Stimulated activated CD8-positive, alpha-beta memory T cell treated with anti-CD3 and anti-CD28 coated beads, Interleukin-15, amount 100 ng/mL, for 24 hours (primary cell): ENCODE data around the gene ZZZ3.
"Not testable (repeated sequence)": the region's sequence is repeated elsewhere in the genome, so short reads cannot be mapped to it uniquely, and the experiment has no call there.

ENCODE experiments used
- DNase-seq: peaks from one replicate; pipeline ENCODE4 v3.0.0-alpha.2; 2020; ENCODE audit warnings: low read depth

ZZZ3 gene

GRCh38 chr1:77670330-77670729 lies 12.1 kb downstream of the ZZZ3 start:
- DNase-seq, result no peak

- DNase-seq, result no peak
These were observed 13.5 kb downstream of the ZZZ3 start for GRCh38 chr1:77668924-77669449.

- no peak for DNase-seq
These were observed 17.4 kb downstream of the ZZZ3 start for GRCh38 chr1:77664939-77665516.

DNA sequence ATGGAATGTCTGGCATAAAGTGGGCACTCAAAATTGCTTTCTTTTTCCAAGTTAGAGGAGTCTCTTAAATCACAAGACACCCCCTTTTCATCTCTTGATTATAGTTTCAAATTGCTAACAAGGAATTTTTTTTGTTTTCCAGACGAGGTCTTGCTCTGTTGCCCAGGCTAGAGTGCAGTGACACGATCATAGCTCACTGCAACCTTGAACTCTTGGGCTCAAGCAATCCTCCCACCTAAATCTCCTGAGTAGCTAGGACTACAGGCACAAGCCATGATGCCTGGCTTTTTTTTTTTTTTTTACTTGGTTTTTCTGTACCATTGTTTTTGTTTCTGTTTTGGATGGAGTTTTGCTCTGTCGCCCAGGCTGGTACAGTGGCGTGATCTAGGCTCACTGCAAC lies 20.8 kb downstream of the ZZZ3 start:
- DNase-seq, result no peak

GRCh38 chr1:77659879-77660593 lies 22.4 kb downstream of the ZZZ3 start:
- no peak for DNase-seq

- DNase-seq, result no peak
These were observed 24.2 kb downstream of the ZZZ3 start for GRCh38 chr1:77658271-77658670.

DNA sequence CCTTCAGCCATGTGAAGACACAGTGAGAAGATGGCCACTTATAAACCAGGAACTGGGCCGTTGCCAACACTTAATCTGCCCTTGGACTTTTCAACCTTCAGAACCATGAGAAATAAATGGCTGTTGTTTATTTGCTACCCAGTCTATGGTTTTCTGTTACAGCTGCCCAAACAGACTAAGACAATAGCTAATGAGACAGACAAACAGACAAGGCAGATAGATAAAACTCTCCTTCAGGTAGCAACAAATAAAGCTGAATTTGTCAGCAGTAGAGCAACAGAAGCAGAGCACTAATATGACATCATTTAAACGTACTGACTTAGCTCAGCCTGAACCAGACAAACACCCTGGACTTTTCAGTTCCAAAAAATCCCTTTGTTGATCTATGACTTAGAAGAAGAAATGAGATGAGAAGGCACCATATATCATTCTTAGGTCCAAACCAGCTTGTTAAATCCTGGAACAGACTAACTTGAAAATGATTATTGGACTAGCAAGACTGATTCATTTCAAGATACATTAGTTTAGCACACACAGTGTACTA lies 27.0 kb downstream of the ZZZ3 start:
- no peak for DNase-seq

DNA sequence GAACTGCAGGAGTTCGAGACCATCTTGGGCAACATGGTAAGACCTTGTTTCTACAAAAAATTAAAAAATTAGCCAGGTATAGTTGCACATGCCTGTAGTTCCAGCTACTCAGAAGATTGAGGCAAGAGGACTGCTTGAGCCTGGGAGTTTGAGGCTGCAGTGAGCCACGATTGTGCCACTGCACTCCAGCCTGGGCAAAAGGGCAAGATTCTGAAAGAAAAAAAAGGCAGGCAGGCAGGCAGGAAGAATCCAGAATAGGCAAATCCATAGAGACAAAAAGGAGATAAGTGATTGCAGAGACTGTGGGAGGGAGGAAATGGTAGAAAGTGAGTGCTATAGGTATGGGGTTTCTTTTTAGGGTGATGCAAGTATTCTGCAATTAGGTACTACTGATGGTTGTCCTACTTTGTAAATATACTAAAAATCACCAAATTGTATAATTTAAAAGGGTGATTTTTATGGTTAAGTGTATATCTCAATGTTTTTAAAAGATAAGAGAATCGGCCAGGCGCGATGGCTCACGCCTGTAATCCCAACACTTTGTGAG lies 29.4 kb downstream of the ZZZ3 start:
- no peak for DNase-seq

GRCh38 chr1:77652268-77652667 lies 30.2 kb downstream of the ZZZ3 start:
- DNase-seq, result no peak

GRCh38 chr1:77649127-77649526 lies 33.3 kb downstream of the ZZZ3 start:
- DNase-seq, result no peak

- not testable (repeated sequence) for DNase-seq
These were observed 36.2 kb downstream of the ZZZ3 start for GRCh38 chr1:77646224-77646623.

DNA sequence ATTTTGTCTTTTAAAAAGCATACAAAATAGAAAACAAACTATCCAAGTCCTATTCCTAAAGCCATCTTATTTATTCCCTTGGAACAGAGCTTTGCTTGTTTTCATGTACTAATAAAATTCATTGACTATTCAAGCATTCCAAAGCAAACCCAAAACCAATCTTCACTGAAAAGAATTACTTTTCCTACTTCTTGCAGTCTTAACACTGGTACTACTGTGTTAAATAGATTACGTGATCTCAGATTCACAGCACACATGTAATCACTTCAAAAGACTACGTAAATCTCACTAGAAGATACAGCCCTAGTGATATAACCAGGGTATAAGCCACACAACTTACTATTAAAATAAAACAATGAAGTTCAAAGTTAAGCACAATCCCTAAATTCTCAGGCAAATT lies 39.0 kb downstream of the ZZZ3 start:
- no peak for DNase-seq

GRCh38 chr1:77642941-77643340 lies 39.5 kb downstream of the ZZZ3 start:
- no peak for DNase-seq

DNA sequence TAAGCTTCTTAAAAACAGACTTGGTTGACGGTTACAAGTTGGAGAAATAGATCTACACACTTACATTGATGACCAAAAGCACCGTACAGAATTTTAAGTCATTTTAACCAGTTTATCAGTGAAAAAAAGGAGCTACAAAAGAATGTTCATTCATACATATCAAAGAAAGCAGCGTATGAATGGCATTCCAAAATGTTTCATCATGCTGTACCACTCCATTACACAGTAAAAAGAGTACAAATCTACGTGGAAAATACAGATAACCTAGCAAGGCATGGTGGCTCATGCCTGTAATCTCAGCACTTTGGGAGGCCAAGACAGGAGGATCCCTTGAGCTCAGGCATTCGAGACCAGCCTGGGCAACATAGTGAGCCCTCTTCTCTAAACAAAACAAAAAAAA lies 40.3 kb downstream of the ZZZ3 start:
- DNase-seq, result no peak

GRCh38 chr1:77639557-77640069 lies 42.8 kb downstream of the ZZZ3 start:
- no peak for DNase-seq

DNA sequence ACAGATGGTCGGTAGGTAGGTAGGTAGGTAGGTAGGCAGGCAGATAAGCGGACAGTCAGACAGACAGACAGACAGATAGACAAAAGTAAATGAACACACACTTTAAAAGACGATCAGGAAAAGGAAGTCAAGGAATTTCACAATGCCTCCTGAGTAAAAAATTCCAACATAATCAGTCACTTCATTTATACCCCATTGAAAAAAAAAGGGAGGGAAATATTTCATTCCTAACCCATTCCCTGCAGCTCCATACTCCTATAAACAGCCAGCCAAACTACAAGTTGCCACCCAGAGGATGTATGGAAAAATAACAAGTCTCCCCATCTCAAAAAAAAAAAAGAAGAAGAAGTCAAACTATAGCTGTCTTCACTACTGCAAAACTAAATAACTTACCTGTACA lies 43.4 kb downstream of the ZZZ3 start:
- no peak for DNase-seq

DNA sequence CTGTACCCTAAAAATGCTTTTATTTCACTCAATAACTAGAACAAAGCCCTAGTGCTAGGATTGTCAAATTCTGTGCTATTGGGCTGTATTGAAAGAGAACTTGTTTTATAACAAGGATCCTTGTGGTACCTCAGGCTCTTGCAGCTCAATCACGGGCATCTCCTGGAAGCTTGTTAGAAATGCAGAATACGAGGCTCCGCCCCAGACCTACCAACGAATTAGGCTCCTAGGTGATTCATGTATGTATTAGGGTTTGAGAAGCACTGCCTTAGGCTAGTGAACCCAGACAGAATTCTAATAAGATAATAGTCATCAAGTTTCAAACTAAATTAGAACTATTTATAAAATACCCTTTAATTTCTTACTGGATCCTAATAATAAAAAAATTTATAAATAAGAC lies 45.6 kb downstream of the ZZZ3 start:
- no peak for DNase-seq
